Measurements from ENCODE around the gene SH3GL1. TPM values are rescaled to one million over a fixed set of nuclear protein-coding genes. Genes with fewer than 3 reads are reported as not detected.

Gene SH3GL1
- total RNA-seq, result 10 to 100 TPM; 47.3 to 56.9 TPM

DNA sequence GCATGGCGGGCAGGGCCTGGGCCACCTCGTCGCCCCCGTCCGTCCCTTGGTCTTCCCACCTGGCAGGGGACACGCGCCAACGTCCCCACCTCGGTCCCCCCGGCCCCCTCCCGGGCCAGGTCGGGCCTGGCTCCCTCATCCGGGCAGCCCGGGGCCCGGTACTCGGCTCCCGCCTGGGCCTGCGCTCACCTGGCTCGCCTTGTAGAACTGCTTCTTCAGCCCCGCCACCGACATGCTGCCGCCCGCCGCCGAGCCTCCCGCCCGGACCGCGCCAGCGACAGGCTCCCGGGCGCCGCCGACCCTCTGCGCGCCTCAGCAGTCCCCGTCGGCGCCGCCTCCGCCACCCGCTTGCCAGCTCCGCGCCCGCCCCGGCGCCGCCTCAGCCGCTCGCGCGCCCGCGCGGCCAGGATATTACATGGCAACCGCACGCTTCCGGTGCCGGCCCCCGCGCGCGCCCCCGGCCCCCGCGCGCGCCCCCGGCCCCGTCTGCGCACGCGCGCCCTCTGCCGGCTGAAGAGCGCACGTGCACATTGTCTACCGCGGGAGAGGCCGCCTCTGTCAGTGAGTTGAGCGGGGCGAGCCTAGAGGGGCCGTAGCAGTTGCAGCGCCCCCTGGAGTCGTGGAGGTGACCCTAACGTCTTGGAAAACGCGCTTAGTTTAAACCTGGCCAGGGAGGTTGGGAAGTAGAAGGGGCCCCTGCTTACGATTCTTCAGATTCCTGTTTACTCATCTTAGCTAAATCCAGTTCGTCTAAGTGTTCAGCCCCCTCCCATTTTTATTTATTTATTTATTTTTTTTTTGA is at the start of gene SH3GL1:
Gene SH3GL1 (minus strand): TSS at position 413 of the 802 bp plus-strand sequence. CDS start 179 bp downstream, at position 234.
- peak; percentile 85 for DNase-seq (ENCODE audit: low spot score)
- H3K4me1 ChIP-seq (ENCODE audit: control insufficient read depth in 1 of 2, low read depth in 2 of 2), result peaks cover 34 to 53% of the 10 kb centered on the region in 2 donors

GRCh38 chr19:4449639-4450028 is 49.3 kb upstream of the SH3GL1 start:
- H3K4me3 ChIP-seq, result no peak overlapping the region
- no peaks in the 10 kb centered on the region for H3K9me3 ChIP-seq
- no peak for ATAC-seq (ENCODE audit: insufficient number of reproducible peaks, low FRiP score, low read depth)
- no peak for TF ChIP-seq CTCF (IDR thresholded peaks at IDR 0.05)
- peak overlapping the region; percentile 4 to 38 for H3K27ac ChIP-seq
- DNase-seq (ENCODE audit: low spot score), result no peak
- peaks cover 80% of the 10 kb centered on the region for H3K36me3 ChIP-seq
- H3K27me3 ChIP-seq (replicated peaks; ENCODE audit: insufficient read depth), result no peaks in the 10 kb centered on the region
- H3K4me1 ChIP-seq (ENCODE audit: control insufficient read depth in 1 of 2, low read depth in 2 of 2), result peaks cover 3 to 15% of the 10 kb centered on the region in 2 donors

More for the DNA sequence above, at the start of gene SH3GL1:
- peak; percentile 85 for ATAC-seq (ENCODE audit: insufficient number of reproducible peaks, low FRiP score, low read depth)
- Histone ChIP-seq H3K27ac (peak within 1 kb of the TSS; percentile 88 to 92), H3K36me3 (no peaks in the 10 kb centered on the region), H3K4me3 (peak within 1 kb of the TSS; percentile 96), H3K9me3 (no peaks in the 10 kb centered on the region), H3K27me3 (replicated peaks; ENCODE audit: insufficient read depth) (no peaks in the 10 kb centered on the region)
- peak; percentile 90 for TF ChIP-seq CTCF (IDR thresholded peaks at IDR 0.05)

- Histone ChIP-seq H3K36me3 (peaks cover 81% of the 10 kb centered on the region), H3K4me1 (ENCODE audit: control insufficient read depth in 1 of 2, low read depth in 2 of 2) (peaks cover 3 to 15% of the 10 kb centered on the region in 2 donors), H3K27ac (peak overlapping the region; percentile 4 to 55), H3K27me3 (replicated peaks; ENCODE audit: insufficient read depth) (no peaks in the 10 kb centered on the region), H3K4me3 (no peak overlapping the region), H3K9me3 (no peaks in the 10 kb centered on the region)
- ATAC-seq (ENCODE audit: insufficient number of reproducible peaks, low FRiP score, low read depth) (peak; percentile 52), DNase-seq (ENCODE audit: low spot score) (no peak)
- no peak for TF ChIP-seq CTCF (IDR thresholded peaks at IDR 0.05)
Measured at GRCh38 chr19:4449022-4449638, 48.8 kb upstream of the SH3GL1 start.

DNA sequence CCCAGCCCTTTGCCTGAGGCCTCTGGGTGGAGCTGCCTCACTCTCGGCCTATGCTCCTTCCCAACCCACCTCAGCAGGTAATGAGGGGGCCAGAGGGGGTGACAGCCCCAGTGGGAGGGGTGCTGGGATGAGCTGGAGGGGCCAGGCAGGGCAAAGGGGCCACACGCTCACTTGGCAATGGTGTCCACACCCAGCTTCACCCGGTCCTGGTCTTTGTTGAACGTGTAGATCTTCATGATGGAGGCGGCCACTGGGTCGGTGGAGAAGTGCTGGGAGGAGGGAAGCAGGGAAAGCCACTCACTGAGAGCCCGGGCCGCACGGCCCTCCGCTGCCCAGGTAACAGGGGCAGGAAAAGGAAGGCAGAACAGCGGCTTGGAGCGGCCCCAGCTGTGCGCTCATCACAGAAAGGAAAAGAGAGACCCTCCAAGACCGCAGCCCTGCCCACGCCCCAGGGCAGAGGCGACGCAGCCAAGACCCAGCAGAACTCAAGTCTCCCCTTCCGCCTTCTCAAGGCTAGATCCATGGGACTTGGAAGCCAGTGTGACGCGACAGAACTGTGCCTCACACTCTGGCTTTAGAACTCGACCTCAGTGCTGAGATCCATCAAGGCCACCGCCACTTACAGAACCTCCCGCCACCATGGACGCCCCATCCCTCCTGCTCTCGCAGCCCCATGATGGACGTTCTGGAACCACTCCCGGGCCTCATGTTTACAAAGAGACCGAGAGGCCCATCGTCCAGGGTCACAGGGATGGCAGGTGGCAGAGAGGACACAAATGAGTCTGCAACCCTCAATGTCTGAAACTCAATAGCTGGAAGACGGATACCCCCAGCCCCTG is 48.0 kb upstream of the SH3GL1 start:
- Histone ChIP-seq H3K27ac (peak overlapping the region; percentile 4 to 55), H3K9me3 (no peaks in the 10 kb centered on the region), H3K27me3 (replicated peaks; ENCODE audit: insufficient read depth) (no peaks in the 10 kb centered on the region), H3K36me3 (peaks cover 73% of the 10 kb centered on the region), H3K4me3 (no peak overlapping the region), H3K4me1 (ENCODE audit: control insufficient read depth in 1 of 2, low read depth in 2 of 2) (peaks cover 3 to 15% of the 10 kb centered on the region in 2 donors)
- no peak for TF ChIP-seq CTCF (IDR thresholded peaks at IDR 0.05)
- DNase-seq (ENCODE audit: low spot score) (no peak), ATAC-seq (ENCODE audit: insufficient number of reproducible peaks, low FRiP score, low read depth) (no peak)
